Sciatic nerve (tissue), 2 donors: ENCODE measurements around the gene RSPRY1. TPM values are rescaled to one million over a fixed set of nuclear protein-coding genes. Genes with fewer than 3 reads are reported as not detected.

Experiments
- ATAC-seq: fragments of 200-7000 bp; cut with Tn5 transposase; one replicate; pipeline ENCODE4 v1.9.1; 2020; ENCODE audit warnings: mild to moderate bottlenecking, moderate library complexity
- DNase-seq: peaks from one replicate; pipeline ENCODE4 v3.0.0-alpha.2; 2020; ENCODE audit warnings: low spot score
- intact Hi-C: fragments of 100-400 bp; cut with DNase I; formaldehyde crosslinking; loops from one replicate; pipeline ENCODE4 v1.14.2; 2022
- total RNA-seq: library from RNA; stranded (reverse); fragmentation: NEBNext Ultra II Directional; extraction: Animal tissue kit (Norgen Biotek cat#: 25700); gene quantifications from one replicate; pipeline ENCODE4 v1.2.1, GENCODE V29; 2021
- donor health status: DM: no; HTN: no; CAD: no.
- donor health status: DM: no; HTN: no; CAD: no.

RSPRY1 gene
- total RNA-seq, 1 donor from 2014 or later: 26.3 TPM

- ATAC-seq (no peak), DNase-seq (no peak)
- intact Hi-C loops: no loop called here
These were observed 16.2 kb downstream of the RSPRY1 start for GRCh38 chr16:57202095-57202886.

- ATAC-seq (no peak), DNase-seq (no peak)
- intact Hi-C loops: no loop called here
These were observed 17.3 kb downstream of the RSPRY1 start for GRCh38 chr16:57203451-57203850.

- ATAC-seq: no peak
These were observed 18.5 kb downstream of the RSPRY1 start for GRCh38 chr16:57204675-57205074.

GRCh38 chr16:57208926-57209325 is 22.8 kb downstream of the RSPRY1 start:
- intact Hi-C loops: no loop called here
- ATAC-seq: no peak
- DNase-seq: no peak

More at GRCh38 chr16:57204675-57205074, 18.5 kb downstream of the RSPRY1 start:
- intact Hi-C loops: no loop called here
- no peak for DNase-seq

GRCh38 chr16:57209780-57210179 is 23.7 kb downstream of the RSPRY1 start:
- DNase-seq: no peak
- no peak for ATAC-seq
- intact Hi-C loops: no loop called here

- no peak for ATAC-seq
- intact Hi-C loops: no loop called here
These were observed 27.3 kb downstream of the RSPRY1 start for GRCh38 chr16:57213462-57213861.

GRCh38 chr16:57216968-57217367 is 30.8 kb downstream of the RSPRY1 start:
- intact Hi-C loops: no loop called here
- ATAC-seq (no peak), DNase-seq (no peak)

More at GRCh38 chr16:57213462-57213861, 27.3 kb downstream of the RSPRY1 start:
- DNase-seq: no peak

- no peak for ATAC-seq
- no peak for DNase-seq
- intact Hi-C loops: no loop called here
These were observed 36.9 kb downstream of the RSPRY1 start for GRCh38 chr16:57223057-57223456.

- DNase-seq: no peak
- no peak for ATAC-seq
- intact Hi-C loops: no loop called here
These were observed 38.7 kb downstream of the RSPRY1 start for GRCh38 chr16:57224651-57225335.

GRCh38 chr16:57225978-57226377 is 39.8 kb downstream of the RSPRY1 start:
- intact Hi-C loops: no loop called here
- ATAC-seq (no peak), DNase-seq (no peak)

- ATAC-seq (no peak), DNase-seq (no peak)
- intact Hi-C loops: no loop called here
These were observed 40.8 kb downstream of the RSPRY1 start for GRCh38 chr16:57226701-57227621.

GRCh38 chr16:57229079-57229478 is 43.0 kb downstream of the RSPRY1 start:
- intact Hi-C loops: no loop called here
- ATAC-seq (no peak), DNase-seq (no peak)

- no peak for DNase-seq
- intact Hi-C loops: no loop called here
- no peak for ATAC-seq
These were observed 45.8 kb downstream of the RSPRY1 start for GRCh38 chr16:57231821-57232350.

GRCh38 chr16:57233944-57234706 is 48.0 kb downstream of the RSPRY1 start:
- ATAC-seq (no peak), DNase-seq (no peak)
- intact Hi-C loops: no loop called here

GRCh38 chr16:57234707-57235092 is 48.6 kb downstream of the RSPRY1 start:
- intact Hi-C loops: no loop called here
- ATAC-seq (no peak), DNase-seq (no peak)

GRCh38 chr16:57235128-57236021 is 49.2 kb downstream of the RSPRY1 start:
- DNase-seq (no peak), ATAC-seq (no peak)
- intact Hi-C loops: no loop called here

GRCh38 chr16:57236022-57236350 is 49.9 kb downstream of the RSPRY1 start:
- intact Hi-C loops: no loop called here
- no peak for ATAC-seq
- no peak for DNase-seq

GRCh38 chr16:57238682-57239081 is 52.6 kb downstream of the RSPRY1 start:
- DNase-seq (no peak), ATAC-seq (no peak)
- intact Hi-C loops: no loop called here
